Measurements from ENCODE around the gene CRLF2.
"Not testable (repeated sequence)": the region's sequence is repeated elsewhere in the genome, so short reads cannot be mapped to it uniquely, and the experiment has no call there.

CRLF2 gene

DNA sequence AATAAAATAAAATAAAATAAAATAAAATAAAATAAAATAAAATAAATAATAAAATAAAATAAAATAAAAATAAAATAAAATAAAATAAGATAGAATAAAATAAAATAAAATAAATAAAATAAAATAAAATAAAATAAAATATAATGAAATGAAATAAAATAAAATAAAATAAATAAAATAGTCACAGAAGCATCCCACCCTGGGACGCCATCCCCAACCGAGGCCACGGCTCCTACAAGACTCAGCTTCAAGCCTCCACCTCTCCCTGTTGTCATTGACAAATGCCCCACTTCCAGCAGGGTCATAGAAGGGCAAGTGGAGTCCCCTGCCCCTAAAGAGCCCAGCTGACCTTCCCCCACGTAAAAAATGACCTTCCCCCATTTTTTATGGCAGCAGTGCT, 30.2 kb downstream of the CRLF2 start:
- no peaks in the 10 kb centered on the region for H3K9me3 Mint-ChIP-seq
- no peak overlapping the region for H3K27ac Mint-ChIP-seq
- H3K36me3 Mint-ChIP-seq: no peaks in the 10 kb centered on the region
- H3K27me3 Mint-ChIP-seq: no peaks in the 10 kb centered on the region
- no peak overlapping the region for H3K4me3 Mint-ChIP-seq
- no peaks in the 10 kb centered on the region for H3K4me1 Mint-ChIP-seq

DNA sequence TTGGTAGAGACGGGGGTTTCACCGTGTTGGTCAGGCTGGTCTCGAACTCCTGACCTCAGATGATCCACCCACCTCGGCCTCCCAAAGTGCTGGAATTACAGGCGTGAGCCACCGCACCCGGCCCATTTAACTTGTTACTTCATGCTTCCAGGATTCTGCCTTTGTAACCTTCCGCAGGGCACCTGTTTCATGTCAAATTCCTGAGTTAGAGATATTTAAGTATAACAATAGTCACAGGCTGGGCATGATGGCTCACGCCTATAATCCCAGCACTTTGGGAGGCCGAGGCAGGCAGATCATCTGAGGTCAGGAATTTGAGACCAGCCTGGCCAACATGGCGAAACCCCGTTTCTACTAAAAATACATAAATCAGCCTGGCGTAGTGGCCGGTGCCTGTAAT, 30.8 kb downstream of the CRLF2 start:
- H3K27me3 Mint-ChIP-seq, H3K4me1 Mint-ChIP-seq, H3K4me3 Mint-ChIP-seq: not testable (repeated sequence)

DNA sequence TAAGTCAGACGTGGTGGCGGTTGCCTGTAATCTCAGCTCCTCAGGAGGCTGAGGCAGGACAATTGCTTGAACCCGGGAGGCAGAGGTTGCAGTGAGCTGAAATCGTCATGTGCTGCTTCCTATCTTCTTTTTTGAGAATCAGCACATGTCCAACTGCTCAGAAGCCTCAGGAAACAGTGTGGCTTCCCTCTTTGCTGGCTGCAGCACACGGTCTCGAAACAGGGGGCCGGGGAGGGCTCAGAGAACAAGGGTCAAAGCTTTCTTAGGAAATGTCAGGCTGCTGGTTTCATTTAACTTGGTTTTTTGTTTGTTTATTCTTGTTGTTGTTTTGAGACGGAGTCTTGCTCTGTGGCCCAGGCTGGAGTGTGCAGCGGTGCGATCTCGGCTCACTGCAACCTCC, 31.3 kb downstream of the CRLF2 start:
- Mint-ChIP-seq H3K4me1 (no peaks in the 10 kb centered on the region), H3K27ac (no peak overlapping the region), H3K4me3 (no peak overlapping the region), H3K9me3 (no peaks in the 10 kb centered on the region), H3K27me3 (no peaks in the 10 kb centered on the region), H3K36me3 (no peaks in the 10 kb centered on the region)

More for the DNA sequence above, 30.8 kb downstream of the CRLF2 start:
- H3K27ac Mint-ChIP-seq, H3K9me3 Mint-ChIP-seq, H3K36me3 Mint-ChIP-seq: not testable (repeated sequence)

- Mint-ChIP-seq H3K9me3 (no peaks in the 10 kb centered on the region), H3K4me1 (no peaks in the 10 kb centered on the region), H3K36me3 (no peaks in the 10 kb centered on the region), H3K4me3 (no peak overlapping the region), H3K27ac (peak overlapping the region; percentile 52), H3K27me3 (no peaks in the 10 kb centered on the region)
Observed at GRCh38 chrX:1178580-1179057, 33.8 kb downstream of the CRLF2 start.

DNA sequence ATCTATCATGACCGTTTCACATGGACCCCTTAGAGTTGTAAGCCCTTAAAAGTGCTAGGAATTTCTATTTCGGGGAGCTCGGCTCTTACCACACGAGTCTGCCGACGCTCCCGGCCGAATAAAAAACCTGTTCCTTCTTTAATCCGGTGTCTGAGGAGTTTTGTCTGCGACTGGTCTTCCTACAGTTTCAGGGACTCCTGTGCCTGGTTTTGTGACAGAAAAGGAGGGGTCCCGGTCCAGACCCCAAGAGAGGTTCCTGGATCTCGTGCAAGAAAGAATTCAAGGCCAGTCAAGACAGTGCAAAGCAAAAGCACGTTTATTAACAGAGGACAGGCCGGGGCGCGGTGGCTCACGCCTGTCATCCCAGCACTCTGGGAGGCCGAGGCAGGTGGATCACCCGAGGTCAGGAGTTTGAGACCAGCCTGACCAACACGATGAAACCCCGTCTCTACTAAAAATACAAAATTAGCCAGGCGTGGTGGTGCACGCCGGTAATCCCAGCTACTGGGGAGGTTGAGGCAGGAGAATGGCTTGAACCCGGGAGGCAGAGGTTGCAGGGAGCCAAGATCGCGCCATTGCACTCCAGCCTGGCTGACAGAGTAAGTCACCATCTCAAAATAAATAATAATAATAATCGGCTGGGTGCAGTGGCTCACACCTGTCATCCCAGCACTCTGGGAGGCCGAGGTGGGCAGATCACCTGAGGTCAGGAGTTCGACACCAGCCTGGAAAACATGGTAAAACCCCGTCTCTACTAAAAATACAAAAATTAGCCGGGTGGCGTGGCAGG, 35.7 kb downstream of the CRLF2 start:
- not testable (repeated sequence) for H3K36me3 Mint-ChIP-seq, H3K9me3 Mint-ChIP-seq, H3K4me1 Mint-ChIP-seq, H3K27me3 Mint-ChIP-seq, H3K4me3 Mint-ChIP-seq, H3K27ac Mint-ChIP-seq

- H3K27ac Mint-ChIP-seq: not testable (repeated sequence)
Observed at GRCh38 chrX:1174609-1175545, 37.6 kb downstream of the CRLF2 start.

GRCh38 chrX:1173435-1173834, 39.0 kb downstream of the CRLF2 start:
- H3K27ac Mint-ChIP-seq, H3K4me1 Mint-ChIP-seq, H3K4me3 Mint-ChIP-seq, H3K27me3 Mint-ChIP-seq, H3K9me3 Mint-ChIP-seq, H3K36me3 Mint-ChIP-seq: not testable (repeated sequence)

More at GRCh38 chrX:1174609-1175545, 37.6 kb downstream of the CRLF2 start:
- H3K9me3 Mint-ChIP-seq, H3K27me3 Mint-ChIP-seq, H3K36me3 Mint-ChIP-seq, H3K4me1 Mint-ChIP-seq, H3K4me3 Mint-ChIP-seq: not testable (repeated sequence)

GRCh38 chrX:1172496-1172895, 40.0 kb downstream of the CRLF2 start:
- no peaks in the 10 kb centered on the region for H3K27me3 Mint-ChIP-seq
- no peaks in the 10 kb centered on the region for H3K9me3 Mint-ChIP-seq
- no peak overlapping the region for H3K4me3 Mint-ChIP-seq
- no peak overlapping the region for H3K27ac Mint-ChIP-seq
- no peaks in the 10 kb centered on the region for H3K36me3 Mint-ChIP-seq
- peaks cover 12% of the 10 kb centered on the region for H3K4me1 Mint-ChIP-seq

DNA sequence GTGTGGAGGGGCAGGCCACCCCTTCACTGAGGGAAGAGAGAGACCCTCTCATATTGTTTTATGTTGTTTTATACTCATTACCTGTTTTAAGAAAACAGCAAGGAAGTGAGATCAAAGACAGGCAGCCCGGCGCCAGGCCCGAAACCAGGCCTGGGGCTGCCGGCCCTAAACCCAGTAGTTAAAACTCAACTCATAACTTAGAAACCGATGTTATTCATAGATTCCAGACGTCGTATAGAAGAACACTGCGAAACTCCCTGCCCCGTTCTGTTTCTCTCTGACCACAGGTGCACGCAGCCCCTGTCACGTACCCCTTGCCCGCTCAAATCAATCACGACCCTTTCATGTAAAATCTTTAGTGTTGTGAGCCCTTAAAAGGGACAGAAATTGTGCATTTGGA, 40.5 kb downstream of the CRLF2 start:
- H3K36me3 Mint-ChIP-seq, H3K27ac Mint-ChIP-seq, H3K27me3 Mint-ChIP-seq, H3K9me3 Mint-ChIP-seq, H3K4me3 Mint-ChIP-seq: not testable (repeated sequence)
- H3K4me1 Mint-ChIP-seq: peaks cover 17% of the 10 kb centered on the region

DNA sequence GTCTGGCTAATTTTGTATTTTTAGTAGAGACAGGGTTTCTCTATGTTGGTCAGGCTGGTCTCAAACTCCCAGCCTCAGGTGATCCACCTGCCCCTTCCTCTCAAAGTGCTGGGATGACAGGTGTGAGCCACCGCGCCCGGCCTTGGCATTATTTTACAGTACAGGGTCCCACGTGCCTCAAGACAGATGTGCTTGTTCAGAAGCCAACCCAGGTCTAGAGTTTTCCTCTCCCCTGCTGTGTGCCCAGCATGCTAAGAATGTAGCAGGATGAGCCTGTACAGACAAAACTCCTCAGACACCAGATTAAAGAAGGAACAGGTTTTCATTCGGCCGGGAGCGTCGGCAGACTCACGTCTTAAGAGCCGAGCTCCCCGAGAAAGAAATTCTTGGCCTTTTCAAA, 42.2 kb downstream of the CRLF2 start:
- Mint-ChIP-seq H3K4me3 (no peak overlapping the region), H3K27me3 (peaks cover 1% of the 10 kb centered on the region), H3K4me1 (peaks cover 22% of the 10 kb centered on the region), H3K36me3 (no peaks in the 10 kb centered on the region), H3K9me3 (no peaks in the 10 kb centered on the region), H3K27ac (no peak overlapping the region)

DNA sequence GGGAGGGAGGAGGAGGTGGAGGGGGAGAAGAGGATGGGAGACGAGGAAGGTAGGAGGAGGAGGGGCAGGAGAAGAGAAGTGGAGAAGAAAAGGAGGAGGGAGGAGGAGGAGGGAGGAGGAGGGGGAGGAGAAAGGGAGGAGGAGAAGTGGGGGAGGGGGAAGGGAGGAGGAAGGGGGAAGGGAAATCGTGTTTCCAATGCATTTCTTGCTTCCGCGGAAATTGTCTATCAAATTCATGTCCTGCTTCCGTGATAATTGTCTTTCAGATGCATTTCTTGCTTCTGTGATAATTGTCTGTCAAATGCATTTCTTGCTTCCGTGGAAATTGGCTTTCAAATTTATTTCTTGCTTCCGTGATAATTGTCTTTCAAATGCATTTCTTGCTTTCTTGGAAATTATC, 43.3 kb downstream of the CRLF2 start:
- no peaks in the 10 kb centered on the region for H3K9me3 Mint-ChIP-seq
- H3K4me1 Mint-ChIP-seq: peaks cover 25% of the 10 kb centered on the region
- H3K27ac Mint-ChIP-seq: no peak overlapping the region
- no peak overlapping the region for H3K4me3 Mint-ChIP-seq
- H3K27me3 Mint-ChIP-seq: peaks cover 1% of the 10 kb centered on the region
- no peaks in the 10 kb centered on the region for H3K36me3 Mint-ChIP-seq

DNA sequence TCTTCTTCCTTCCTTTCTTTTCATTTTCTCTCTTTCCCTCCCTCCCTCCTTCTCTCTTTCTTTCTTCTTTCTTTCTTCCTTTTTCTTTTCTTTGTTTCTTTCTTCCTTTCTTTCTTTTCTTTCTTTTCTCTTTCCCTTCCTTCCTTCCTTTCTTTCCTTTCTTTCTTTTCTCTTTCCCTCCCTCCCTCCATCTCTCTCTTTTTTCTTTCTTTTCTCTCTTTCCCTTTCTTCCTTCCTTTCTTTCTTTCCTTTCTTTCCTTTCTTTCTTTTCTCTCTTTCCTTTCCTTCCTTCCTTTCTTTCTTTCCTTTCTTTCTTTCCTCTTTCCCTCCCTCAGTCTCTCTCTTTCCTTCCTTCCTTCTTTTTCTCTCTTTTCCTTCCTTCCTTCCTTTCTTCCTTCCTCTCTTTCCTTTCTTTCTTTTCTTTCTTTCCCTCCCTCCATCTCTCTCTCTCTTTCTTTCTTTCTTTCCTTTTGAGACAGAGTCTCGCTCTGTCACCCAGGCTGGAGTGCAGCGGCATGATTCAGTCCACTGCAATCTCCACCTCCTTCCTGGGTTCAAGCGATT, 44.4 kb downstream of the CRLF2 start:
- Mint-ChIP-seq H3K4me3 (no peak overlapping the region), H3K27ac (peak overlapping the region; percentile 74), H3K9me3 (no peaks in the 10 kb centered on the region), H3K36me3 (no peaks in the 10 kb centered on the region), H3K4me1 (peaks cover 29% of the 10 kb centered on the region), H3K27me3 (peaks cover 1% of the 10 kb centered on the region)

- Mint-ChIP-seq H3K9me3 (no peaks in the 10 kb centered on the region), H3K36me3 (no peaks in the 10 kb centered on the region), H3K27ac (peak overlapping the region; percentile 2), H3K4me3 (no peak overlapping the region), H3K27me3 (peaks cover 3% of the 10 kb centered on the region), H3K4me1 (peaks cover 29% of the 10 kb centered on the region)
Observed at GRCh38 chrX:1167466-1167865, 45.0 kb downstream of the CRLF2 start.

DNA sequence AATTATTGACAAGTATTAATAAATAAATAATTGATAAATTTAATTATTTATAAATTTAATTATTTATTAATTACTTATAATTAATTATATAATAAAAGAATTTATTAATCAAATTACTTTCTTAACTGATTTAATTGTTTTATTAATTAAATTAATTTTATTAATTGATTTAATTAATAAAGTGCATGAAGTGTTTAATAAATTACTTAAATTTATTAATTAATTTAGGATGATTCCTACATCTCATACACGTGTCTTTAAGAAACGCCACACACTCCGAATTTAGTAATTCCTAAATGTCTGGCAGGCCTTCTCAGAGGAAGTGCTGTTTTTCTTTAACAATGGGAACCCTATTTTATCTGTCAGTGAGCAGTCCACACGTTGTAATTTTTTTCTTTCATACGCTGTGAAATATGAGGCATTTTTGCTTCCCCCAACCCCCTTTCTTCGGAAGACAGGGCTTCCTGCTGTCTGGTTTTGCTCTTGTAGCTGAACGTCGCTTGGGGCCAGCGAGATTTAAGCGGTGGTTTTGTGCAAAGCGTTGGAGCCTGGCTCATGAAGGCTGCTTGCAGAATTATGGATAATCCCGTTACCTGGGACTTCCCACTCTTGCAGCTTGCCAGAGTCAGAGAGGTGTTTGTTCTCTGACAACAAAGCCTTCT, 46.8 kb downstream of the CRLF2 start:
- Mint-ChIP-seq H3K27me3 (peaks cover 4% of the 10 kb centered on the region), H3K27ac (peak overlapping the region; percentile 47), H3K4me1 (peaks cover 29% of the 10 kb centered on the region), H3K4me3 (peak overlapping the region; percentile 6), H3K9me3 (no peaks in the 10 kb centered on the region), H3K36me3 (no peaks in the 10 kb centered on the region)
